Measurements from ENCODE around the gene IFT20. TPM values are rescaled to one million over a fixed set of nuclear protein-coding genes. Genes with fewer than 3 reads are reported as not detected.

IFT20 gene
- total and polyA plus RNA-seq, 9 of the 15 experiments (the other 6 are each of a cell fraction or from before 2014, with no cell fraction given) = 11.2 to 38.6 (median 20.1) TPM

DNA sequence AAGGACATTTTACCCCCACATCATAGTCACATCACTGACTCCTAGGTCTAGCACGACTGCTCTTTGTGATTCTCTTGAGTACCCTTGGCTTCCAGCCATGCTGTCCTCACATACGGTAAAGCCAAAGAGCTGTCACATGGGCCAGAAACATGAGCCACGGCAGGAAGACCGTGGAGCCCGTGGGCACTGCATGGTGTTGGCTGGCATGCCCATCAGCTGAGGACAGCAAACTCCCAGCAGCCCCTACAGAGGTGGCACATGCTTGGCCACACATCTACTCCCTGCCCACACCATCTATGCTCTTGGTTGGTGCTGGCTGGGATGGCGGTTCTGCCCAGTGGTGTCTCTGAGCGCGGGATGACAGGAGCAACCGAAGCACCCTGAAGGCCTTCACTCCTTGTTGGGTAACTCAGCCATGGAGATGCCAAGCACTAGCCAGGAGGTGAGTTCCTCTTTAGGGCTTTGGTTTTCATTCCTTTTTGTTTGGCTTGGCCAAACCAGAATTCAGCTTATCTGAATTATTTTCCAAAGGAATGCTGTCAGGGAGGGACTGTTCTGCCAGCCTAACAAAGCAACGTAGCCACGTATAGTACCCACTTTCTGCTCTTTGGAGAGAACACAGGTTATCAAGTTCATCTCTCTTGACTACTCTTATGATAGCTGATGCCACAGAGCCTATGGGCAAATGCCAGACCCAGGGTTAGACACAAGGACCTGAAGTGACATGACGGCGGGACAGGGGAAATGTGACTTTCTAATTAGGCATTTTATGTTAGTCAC, 10.3 kb upstream of the IFT20 start (continued):
- TF ChIP-seq SUPT5H (IDR thresholded peaks at IDR 0.05) (peak; percentile 31; the same call in 1 of the 2 replicates), ZNF668 (CRISPR knock-in tag; IDR thresholded peaks at IDR 0.05) (no peak), ZFP1 (CRISPR knock-in tag; IDR thresholded peaks at IDR 0.05) (no peak), ZNF41 (CRISPR knock-in tag; conservative IDR thresholded peaks at IDR 0.05) (no peak), ARHGAP35 (IDR thresholded peaks at IDR 0.05; ENCODE audit: partially characterized antibody) (no peak), NR3C1 (CRISPR knock-in tag; IDR thresholded peaks at IDR 0.05) (no peak), SLC30A9 (CRISPR knock-in tag; IDR thresholded peaks at IDR 0.05) (no peak), NR1H2 (CRISPR knock-in tag; IDR thresholded peaks at IDR 0.05) (no peak), POLR2A (conservative IDR thresholded peaks at IDR 0.05) (peak; percentile 46; the same call in 1 of the 2 replicates), RBM17 (IDR thresholded peaks at IDR 0.05; ENCODE audit: borderline replicate concordance, low read depth, low read length) (no peak), ZNF263 (CRISPR knock-in tag; IDR thresholded peaks at IDR 0.05; ENCODE audit: borderline replicate concordance) (no peak), SIN3A (IDR thresholded peaks at IDR 0.05; ENCODE audit: borderline replicate concordance in 2 of 2, control insufficient read depth in 1 of 2, low read depth in 2 of 2, low read length in 2 of 2) (no peak), PRMT5 (CRISPR knock-in tag; IDR thresholded peaks at IDR 0.05) (no peak), NFIC (IDR thresholded peaks at IDR 0.05) (no peak), LARP7 (IDR thresholded peaks at IDR 0.05) (no peak), POLR2AphosphoS2 (IDR thresholded peaks at IDR 0.05; ENCODE audit: low read length) (0 out of 2 replicates have a peak, but pooled peaks have one; percentile 17)
- TF ChIP-seq, protein P1, sequence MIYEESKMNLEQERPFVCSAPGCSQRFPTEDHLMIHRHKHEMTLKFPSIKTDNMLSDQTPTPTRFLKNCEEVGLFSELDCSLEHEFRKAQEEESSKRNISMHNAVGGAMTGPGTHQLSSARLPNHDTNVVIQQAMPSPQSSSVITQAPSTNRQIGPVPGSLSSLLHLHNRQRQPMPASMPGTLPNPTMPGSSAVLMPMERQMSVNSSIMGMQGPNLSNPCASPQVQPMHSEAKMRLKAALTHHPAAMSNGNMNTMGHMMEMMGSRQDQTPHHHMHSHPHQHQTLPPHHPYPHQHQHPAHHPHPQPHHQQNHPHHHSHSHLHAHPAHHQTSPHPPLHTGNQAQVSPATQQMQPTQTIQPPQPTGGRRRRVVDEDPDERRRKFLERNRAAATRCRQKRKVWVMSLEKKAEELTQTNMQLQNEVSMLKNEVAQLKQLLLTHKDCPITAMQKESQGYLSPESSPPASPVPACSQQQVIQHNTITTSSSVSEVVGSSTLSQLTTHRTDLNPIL (CRISPR knock-in tag; IDR thresholded peaks at IDR 0.05) = no peak
- TF ChIP-seq, protein P2, sequence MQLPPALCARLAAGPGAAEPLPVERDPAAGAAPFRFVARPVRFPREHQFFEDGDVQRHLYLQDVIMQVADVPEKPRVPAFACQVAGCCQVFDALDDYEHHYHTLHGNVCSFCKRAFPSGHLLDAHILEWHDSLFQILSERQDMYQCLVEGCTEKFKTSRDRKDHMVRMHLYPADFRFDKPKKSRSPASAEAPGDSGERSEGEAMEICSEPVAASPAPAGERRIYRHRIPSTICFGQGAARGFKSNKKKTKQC (CRISPR knock-in tag; IDR thresholded peaks at IDR 0.05) = no peak

Data from K562 (cell line).